Chondrocyte (in vitro differentiated cells): ENCODE results near the gene PAX5. TPM values are rescaled to one million over a fixed set of nuclear protein-coding genes. Genes with fewer than 3 reads are reported as not detected.

ENCODE experiments used
- DNase-seq: peaks from one replicate; pipeline ENCODE4 v3.0.0; 2021; ENCODE audit warnings: mixed read lengths, low spot score
- H3K27ac Mint-ChIP-seq: one replicate; pipeline ENCODE4 v1.8.0; 2021; ENCODE audit warnings: mild to moderate bottlenecking, moderate library complexity, mixed read lengths; ENCODE audit not compliant: unreplicated experiment
- H3K27me3 Mint-ChIP-seq: 2 replicates; pipeline ENCODE4 v1.8.0; 2021; ENCODE audit warnings: low read depth, mixed read lengths
- H3K36me3 Mint-ChIP-seq: 2 replicates; pipeline ENCODE4 v1.8.0; 2021; ENCODE audit warnings: low read depth, mixed read lengths
- H3K4me1 Mint-ChIP-seq: 2 replicates; pipeline ENCODE4 v1.8.0; 2021; ENCODE audit warnings: low read depth, mild to moderate bottlenecking, mixed read lengths
- H3K4me3 Mint-ChIP-seq: one replicate; pipeline ENCODE4 v1.8.0; 2021; ENCODE audit warnings: mild to moderate bottlenecking, moderate library complexity, mixed read lengths; ENCODE audit not compliant: unreplicated experiment
- H3K9me3 Mint-ChIP-seq: 2 replicates; pipeline ENCODE4 v1.8.0; 2021; ENCODE audit warnings: low read depth, mixed read lengths
- total RNA-seq: library from RNA; stranded (reverse); gene quantifications from 3 replicates; pipeline ENCODE4 v1.2.1, GENCODE V29; 2021
- TF ChIP-seq, protein P1 (sequence below): fragments of 200-600 bp; sonication (generic); IDR thresholded peaks from 2 replicates; pipeline ENCODE4 v1.5.0; 2021; ENCODE audit warnings: antibody characterized with exemption, mild to moderate bottlenecking, moderate library complexity

The PAX5 gene
- total RNA-seq, 1 donor from 2014 or later, result not detected

DNA sequence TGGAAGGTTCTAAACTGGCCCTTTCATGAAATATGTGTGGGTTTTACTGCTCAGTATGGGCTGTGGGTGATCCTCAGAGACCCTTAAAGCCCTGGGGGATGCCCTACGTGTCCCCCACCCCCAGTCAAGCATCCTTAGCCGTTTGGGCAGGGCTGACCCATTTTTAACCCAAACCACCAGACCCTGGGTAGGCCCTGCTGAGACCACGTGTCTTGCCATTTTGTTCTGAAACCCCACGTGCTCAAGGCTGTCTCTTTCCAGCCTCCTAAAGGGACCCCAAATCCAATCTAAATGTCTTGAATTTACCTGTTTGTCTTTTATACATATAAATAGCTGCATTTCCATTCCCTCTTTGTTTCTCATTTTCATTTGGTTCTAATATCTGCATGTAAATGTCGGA is 94.9 kb downstream of the PAX5 start:
- Mint-ChIP-seq H3K4me3 (no peak overlapping the region), H3K27me3 (peaks cover 35% of the 10 kb centered on the region), H3K9me3 (no peaks in the 10 kb centered on the region), H3K36me3 (no peaks in the 10 kb centered on the region), H3K27ac (no peak overlapping the region), H3K4me1 (no peaks in the 10 kb centered on the region)
- DNase-seq, result no peak
- TF ChIP-seq, protein P1, sequence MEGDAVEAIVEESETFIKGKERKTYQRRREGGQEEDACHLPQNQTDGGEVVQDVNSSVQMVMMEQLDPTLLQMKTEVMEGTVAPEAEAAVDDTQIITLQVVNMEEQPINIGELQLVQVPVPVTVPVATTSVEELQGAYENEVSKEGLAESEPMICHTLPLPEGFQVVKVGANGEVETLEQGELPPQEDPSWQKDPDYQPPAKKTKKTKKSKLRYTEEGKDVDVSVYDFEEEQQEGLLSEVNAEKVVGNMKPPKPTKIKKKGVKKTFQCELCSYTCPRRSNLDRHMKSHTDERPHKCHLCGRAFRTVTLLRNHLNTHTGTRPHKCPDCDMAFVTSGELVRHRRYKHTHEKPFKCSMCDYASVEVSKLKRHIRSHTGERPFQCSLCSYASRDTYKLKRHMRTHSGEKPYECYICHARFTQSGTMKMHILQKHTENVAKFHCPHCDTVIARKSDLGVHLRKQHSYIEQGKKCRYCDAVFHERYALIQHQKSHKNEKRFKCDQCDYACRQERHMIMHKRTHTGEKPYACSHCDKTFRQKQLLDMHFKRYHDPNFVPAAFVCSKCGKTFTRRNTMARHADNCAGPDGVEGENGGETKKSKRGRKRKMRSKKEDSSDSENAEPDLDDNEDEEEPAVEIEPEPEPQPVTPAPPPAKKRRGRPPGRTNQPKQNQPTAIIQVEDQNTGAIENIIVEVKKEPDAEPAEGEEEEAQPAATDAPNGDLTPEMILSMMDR, result no peak

DNA sequence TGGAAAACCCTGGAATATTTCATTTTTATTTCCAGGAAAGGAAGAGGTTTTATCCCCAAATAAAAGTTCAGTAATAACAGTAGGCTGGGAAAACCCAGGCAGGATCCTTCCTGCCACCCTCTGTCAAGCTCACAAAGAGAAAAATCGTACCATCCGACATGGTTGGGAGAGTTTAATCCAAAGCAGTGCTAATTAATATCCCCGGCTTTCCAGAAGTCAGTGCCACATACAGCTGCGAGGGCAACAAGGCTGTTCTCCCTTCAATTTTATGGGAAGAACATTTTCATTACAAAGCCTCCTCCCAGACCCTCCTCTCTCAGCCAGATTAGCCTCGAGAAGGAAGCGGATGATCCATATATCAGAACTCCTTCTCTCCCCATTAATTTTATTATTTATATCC is 95.5 kb downstream of the PAX5 start:
- H3K27me3 Mint-ChIP-seq, result peaks cover 38% of the 10 kb centered on the region
- no peaks in the 10 kb centered on the region for H3K4me1 Mint-ChIP-seq
- no peak for DNase-seq
- H3K9me3 Mint-ChIP-seq, result no peaks in the 10 kb centered on the region
- no peak overlapping the region for H3K27ac Mint-ChIP-seq
- TF ChIP-seq, protein P1, result no peak
- no peaks in the 10 kb centered on the region for H3K36me3 Mint-ChIP-seq
- no peak overlapping the region for H3K4me3 Mint-ChIP-seq

DNA sequence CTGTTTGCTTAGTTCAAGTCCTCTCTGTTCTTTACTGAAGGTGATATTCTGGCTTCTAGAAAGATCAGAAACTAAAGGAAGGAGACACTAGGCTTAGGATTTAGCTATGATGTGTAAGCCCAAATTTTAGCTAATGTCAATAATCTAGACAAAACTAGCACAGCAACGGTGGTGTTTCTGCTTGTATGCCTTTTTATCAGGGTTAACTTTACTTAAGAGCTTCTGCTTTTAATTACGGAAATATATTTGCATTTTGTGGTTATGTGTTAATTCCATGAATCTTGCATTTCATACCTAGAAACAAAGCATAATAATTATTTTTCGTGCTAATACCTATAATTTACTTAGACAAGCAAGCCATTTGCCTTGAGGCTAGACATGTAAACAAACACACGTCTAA is 96.1 kb downstream of the PAX5 start:
- no peaks in the 10 kb centered on the region for H3K9me3 Mint-ChIP-seq
- TF ChIP-seq, protein P1, result no peak

DNA sequence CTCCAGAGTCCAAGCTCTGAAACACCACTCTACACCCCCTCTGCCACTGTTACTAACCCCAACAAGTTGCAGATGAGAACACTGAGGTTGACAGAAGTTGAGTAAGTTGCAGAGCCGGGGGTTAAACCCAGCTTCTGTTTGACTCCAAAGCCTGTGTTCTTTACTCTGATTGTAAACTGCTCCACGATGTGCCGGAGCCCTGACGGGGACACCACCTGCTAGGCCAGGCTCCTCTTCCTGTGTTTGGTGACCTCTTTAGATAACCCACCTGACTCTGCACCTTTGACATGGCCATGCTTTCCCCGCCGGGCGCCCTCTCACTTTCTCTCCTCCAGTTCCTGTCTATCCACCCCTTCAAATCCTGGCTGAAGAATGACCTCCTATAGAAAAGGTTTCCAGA is 96.7 kb downstream of the PAX5 start:
- TF ChIP-seq, protein P1, result no peak
- H3K4me3 Mint-ChIP-seq, result no peak overlapping the region
- no peak for DNase-seq
- peaks cover 2% of the 10 kb centered on the region for H3K36me3 Mint-ChIP-seq
- no peaks in the 10 kb centered on the region for H3K4me1 Mint-ChIP-seq
- H3K27me3 Mint-ChIP-seq, result peaks cover 38% of the 10 kb centered on the region
- H3K9me3 Mint-ChIP-seq, result peaks cover under 1% of the 10 kb centered on the region
- H3K27ac Mint-ChIP-seq, result no peak overlapping the region

More for the DNA sequence above, 96.1 kb downstream of the PAX5 start:
- H3K27me3 Mint-ChIP-seq, result peaks cover 39% of the 10 kb centered on the region
- DNase-seq, result no peak
- H3K4me3 Mint-ChIP-seq, result no peak overlapping the region
- no peak overlapping the region for H3K27ac Mint-ChIP-seq
- H3K4me1 Mint-ChIP-seq, result no peaks in the 10 kb centered on the region
- H3K36me3 Mint-ChIP-seq, result peaks cover 2% of the 10 kb centered on the region

DNA sequence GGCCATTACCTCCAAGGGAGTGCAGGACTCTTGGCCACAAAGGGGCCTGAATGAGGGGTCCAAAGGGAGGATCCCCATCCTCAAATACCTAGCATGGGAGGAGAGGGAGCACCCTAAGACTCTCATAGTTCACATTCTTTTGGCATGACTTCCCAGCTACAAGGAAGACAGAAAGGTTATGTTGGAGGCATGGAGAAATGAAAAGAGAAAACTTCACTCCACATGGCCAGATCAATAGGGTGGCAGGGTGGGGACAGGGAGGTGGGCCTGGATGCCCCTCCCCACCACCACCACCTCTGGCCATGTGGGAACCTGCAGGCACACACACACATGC is 97.6 kb downstream of the PAX5 start:
- H3K4me3 Mint-ChIP-seq, result no peak overlapping the region
- peaks cover 38% of the 10 kb centered on the region for H3K27me3 Mint-ChIP-seq
- TF ChIP-seq, protein P1, result no peak
- H3K4me1 Mint-ChIP-seq, result no peaks in the 10 kb centered on the region
- peaks cover 2% of the 10 kb centered on the region for H3K36me3 Mint-ChIP-seq
- DNase-seq, result no peak
- peaks cover 4% of the 10 kb centered on the region for H3K9me3 Mint-ChIP-seq
- no peak overlapping the region for H3K27ac Mint-ChIP-seq
